HCT116 (cell line): ENCODE results near the gene LARP1.

ENCODE experiments used
- ATF3 ChIP-seq: IDR thresholded peaks from 2 replicates; pipeline ENCODE4 v1.6.1; 2012
- CEBPB ChIP-seq: IDR thresholded peaks from 2 replicates; pipeline ENCODE4 v1.6.1; 2012; ENCODE audit warnings: low read depth
- EZH2 ChIP-seq: fragments of 200-600 bp; sonication (generic); IDR thresholded peaks from 2 replicates; pipeline ENCODE4 v1.6.1; 2017; ENCODE audit warnings: antibody characterized with exemption, mixed run types
- EZH2phosphoT487 ChIP-seq: fragments of 200-600 bp; IDR thresholded peaks from 2 replicates; pipeline ENCODE4 v1.6.1; 2018; ENCODE audit warnings: antibody characterized with exemption, borderline replicate concordance
- JUND ChIP-seq: IDR thresholded peaks from 2 replicates; pipeline ENCODE4 v1.6.1; 2012
- POLR2A ChIP-seq: IDR thresholded peaks from 2 replicates; pipeline ENCODE4 v1.7.0; 2011; ENCODE audit warnings: borderline replicate concordance; ENCODE audit not compliant: insufficient read depth, insufficient read length; ENCODE audit errors: extremely low read depth
- POLR2AphosphoS5 ChIP-seq: IDR thresholded peaks from 2 replicates; pipeline ENCODE4 v1.6.1; 2011; ENCODE audit warnings: mild to moderate bottlenecking, low read depth, low read length, moderate library complexity
- RAD21 ChIP-seq: IDR thresholded peaks from 2 replicates; pipeline ENCODE4 v1.6.1; 2012; ENCODE audit warnings: low read depth, mild to moderate bottlenecking
- SP1 ChIP-seq: IDR thresholded peaks from 2 replicates; pipeline ENCODE4 v1.6.1; 2012; ENCODE audit warnings: low read depth
- TCF7L2 ChIP-seq: IDR thresholded peaks from 2 replicates; pipeline ENCODE4 v1.7.0; 2011; ENCODE audit warnings: borderline replicate concordance, inconsistent platforms; ENCODE audit not compliant: insufficient read depth, insufficient read length; ENCODE audit errors: extremely low read depth
- ZNF274 ChIP-seq: fragments of 200-500 bp; sonication (Bioruptor generic); IDR thresholded peaks from 2 replicates; pipeline ENCODE4 v1.6.1; 2014; ENCODE audit warnings: mild to moderate bottlenecking, low read depth, low read length, inconsistent platforms
- TF ChIP-seq, protein P1 (sequence below), 3 experiments: fragments of 200-600 bp in 1 of 3; sonication (generic) in 1 of 3; IDR thresholded peaks in 2 of 3; conservative IDR thresholded peaks in 1 of 3; 2 replicates each; pipeline ENCODE4 v1.5.1; 2012 to 2017; ENCODE audit warnings: low read depth in 2 of 3, low read length in 2 of 3, antibody characterized with exemption in 1 of 3, borderline replicate concordance in 1 of 3, control low read depth in 1 of 3, mild to moderate bottlenecking in 1 of 3, mixed read lengths in 1 of 3, mixed run types in 1 of 3, moderate library complexity in 1 of 3; ENCODE audit not compliant: insufficient read depth in 1 of 3
- TF ChIP-seq, protein P2 (sequence below): IDR thresholded peaks from 2 replicates; pipeline ENCODE4 v1.6.1; 2012

GRCh38 chr5:154802050-154802449, 46.9 kb downstream of the LARP1 start:
- TF ChIP-seq, protein P1, sequence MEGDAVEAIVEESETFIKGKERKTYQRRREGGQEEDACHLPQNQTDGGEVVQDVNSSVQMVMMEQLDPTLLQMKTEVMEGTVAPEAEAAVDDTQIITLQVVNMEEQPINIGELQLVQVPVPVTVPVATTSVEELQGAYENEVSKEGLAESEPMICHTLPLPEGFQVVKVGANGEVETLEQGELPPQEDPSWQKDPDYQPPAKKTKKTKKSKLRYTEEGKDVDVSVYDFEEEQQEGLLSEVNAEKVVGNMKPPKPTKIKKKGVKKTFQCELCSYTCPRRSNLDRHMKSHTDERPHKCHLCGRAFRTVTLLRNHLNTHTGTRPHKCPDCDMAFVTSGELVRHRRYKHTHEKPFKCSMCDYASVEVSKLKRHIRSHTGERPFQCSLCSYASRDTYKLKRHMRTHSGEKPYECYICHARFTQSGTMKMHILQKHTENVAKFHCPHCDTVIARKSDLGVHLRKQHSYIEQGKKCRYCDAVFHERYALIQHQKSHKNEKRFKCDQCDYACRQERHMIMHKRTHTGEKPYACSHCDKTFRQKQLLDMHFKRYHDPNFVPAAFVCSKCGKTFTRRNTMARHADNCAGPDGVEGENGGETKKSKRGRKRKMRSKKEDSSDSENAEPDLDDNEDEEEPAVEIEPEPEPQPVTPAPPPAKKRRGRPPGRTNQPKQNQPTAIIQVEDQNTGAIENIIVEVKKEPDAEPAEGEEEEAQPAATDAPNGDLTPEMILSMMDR (IDR thresholded peaks at IDR 0.05 in 2 of 3, conservative IDR thresholded peaks at IDR 0.05 in 1 of 3; ENCODE audit: borderline replicate concordance in 1 of 3, insufficient read depth in 1 of 3, low read depth in 2 of 3, low read length in 2 of 3), result no peak
- TF ChIP-seq EZH2phosphoT487, result no peak
- no peak for TF ChIP-seq POLR2A
- no peak for TF ChIP-seq EZH2
- TF ChIP-seq SP1, result no peak
- no peak for TF ChIP-seq CEBPB
- no peak for TF ChIP-seq POLR2AphosphoS5
- TF ChIP-seq RAD21, result no peak
- TF ChIP-seq JUND, result no peak
- TF ChIP-seq, protein P2, sequence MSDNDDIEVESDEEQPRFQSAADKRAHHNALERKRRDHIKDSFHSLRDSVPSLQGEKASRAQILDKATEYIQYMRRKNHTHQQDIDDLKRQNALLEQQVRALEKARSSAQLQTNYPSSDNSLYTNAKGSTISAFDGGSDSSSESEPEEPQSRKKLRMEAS, result no peak
- TF ChIP-seq ATF3, result no peak
- TF ChIP-seq TCF7L2, result no peak
- no peak for TF ChIP-seq ZNF274
